NCI-H2107 (cell line): ENCODE data around the gene VWA2.

Experiments
- DNase-seq: peaks from one replicate; lab custom pipeline; 2025; lab: John Stamatoyannopoulos, UW

The VWA2 gene

DNA sequence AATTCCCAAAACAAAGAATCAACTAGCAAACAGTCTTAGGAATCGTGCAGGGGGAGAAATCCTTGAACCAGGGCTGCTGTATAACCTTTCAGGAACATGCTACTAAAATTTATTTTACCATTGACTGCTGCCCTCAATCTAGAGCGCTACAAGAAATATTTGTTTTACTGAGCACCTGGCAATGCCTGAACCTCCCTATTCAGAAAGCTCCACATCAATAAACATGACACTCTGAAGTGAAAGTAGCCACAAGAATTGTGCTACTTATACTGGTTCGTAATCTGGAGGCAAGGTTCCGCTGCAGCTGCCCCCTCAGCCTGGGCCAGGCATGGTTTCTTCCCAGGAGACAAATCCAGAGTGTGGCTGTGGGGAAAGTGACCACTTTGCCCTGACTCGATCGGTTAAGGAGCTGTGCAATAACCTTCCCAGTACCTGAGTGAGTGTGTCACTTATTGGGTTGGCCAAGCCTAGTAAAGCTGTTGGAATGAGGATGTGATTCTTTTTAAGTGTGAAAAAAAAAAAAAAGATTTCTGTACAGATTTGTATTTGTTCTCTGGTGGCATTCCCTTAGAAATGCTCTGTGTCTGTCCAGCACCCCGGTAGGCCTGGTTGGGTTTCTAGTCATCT, 7.7 kb downstream of the VWA2 start:
- DNase-seq: no peak

- no peak for DNase-seq
Observed at GRCh38 chr10:114250236-114250635, 11.2 kb downstream of the VWA2 start.

GRCh38 chr10:114250716-114251115, 11.7 kb downstream of the VWA2 start:
- DNase-seq: no peak

DNA sequence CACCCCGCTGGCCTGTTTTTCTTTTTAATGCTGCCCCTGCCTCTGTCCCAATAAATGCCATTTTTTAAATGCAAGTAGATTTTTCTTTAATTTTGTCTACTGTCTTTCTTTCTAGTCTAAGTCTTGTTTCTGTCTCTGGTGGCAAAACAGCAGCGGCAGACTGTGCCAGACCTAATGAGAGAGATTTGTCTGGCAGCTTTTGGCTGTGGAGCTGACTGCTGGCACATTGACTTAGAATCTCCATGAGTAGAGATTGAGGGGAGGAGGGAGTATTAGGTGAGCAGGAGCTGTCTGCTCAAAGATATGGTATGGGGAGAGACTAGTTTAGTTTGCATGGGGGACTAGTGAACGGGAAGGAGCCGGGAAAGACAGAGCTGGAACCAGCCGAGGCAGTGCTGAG, 13.0 kb downstream of the VWA2 start:
- no peak for DNase-seq

- DNase-seq: no peak
Observed at GRCh38 chr10:114252883-114253282, 13.8 kb downstream of the VWA2 start.

- DNase-seq: no peak
Observed at GRCh38 chr10:114255227-114255626, 16.2 kb downstream of the VWA2 start.

- DNase-seq: no peak
Observed at GRCh38 chr10:114256008-114256765, 17.1 kb downstream of the VWA2 start.

DNA sequence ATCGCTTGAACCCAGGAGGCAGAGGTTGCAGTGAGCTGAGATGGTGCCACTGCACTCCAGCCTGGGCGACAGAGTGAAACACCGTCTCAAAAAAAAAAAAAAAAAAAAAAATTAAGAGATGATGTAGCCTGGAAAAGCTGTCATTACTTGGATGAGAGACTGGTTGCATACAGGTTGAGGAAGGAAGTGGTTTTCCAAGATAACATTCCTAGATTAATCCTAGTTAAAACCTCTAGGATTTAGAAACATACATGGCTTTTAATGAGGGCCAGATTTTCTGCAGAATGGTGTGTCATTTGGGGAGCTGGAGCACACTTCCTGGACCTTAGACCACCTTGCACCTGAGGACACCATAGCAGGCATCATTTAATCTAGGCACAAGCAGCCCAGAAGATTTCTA, 17.8 kb downstream of the VWA2 start:
- no peak for DNase-seq

GRCh38 chr10:114257498-114257897, 18.4 kb downstream of the VWA2 start:
- no peak for DNase-seq

GRCh38 chr10:114258274-114258840, 19.3 kb downstream of the VWA2 start:
- no peak for DNase-seq

- no peak for DNase-seq
Observed at GRCh38 chr10:114259824-114260223, 20.8 kb downstream of the VWA2 start.

GRCh38 chr10:114260366-114260765, 21.3 kb downstream of the VWA2 start:
- no peak for DNase-seq

GRCh38 chr10:114261076-114261475, 22.0 kb downstream of the VWA2 start:
- DNase-seq: no peak

- DNase-seq: no peak
Observed at GRCh38 chr10:114262496-114262895, 23.4 kb downstream of the VWA2 start.

DNA sequence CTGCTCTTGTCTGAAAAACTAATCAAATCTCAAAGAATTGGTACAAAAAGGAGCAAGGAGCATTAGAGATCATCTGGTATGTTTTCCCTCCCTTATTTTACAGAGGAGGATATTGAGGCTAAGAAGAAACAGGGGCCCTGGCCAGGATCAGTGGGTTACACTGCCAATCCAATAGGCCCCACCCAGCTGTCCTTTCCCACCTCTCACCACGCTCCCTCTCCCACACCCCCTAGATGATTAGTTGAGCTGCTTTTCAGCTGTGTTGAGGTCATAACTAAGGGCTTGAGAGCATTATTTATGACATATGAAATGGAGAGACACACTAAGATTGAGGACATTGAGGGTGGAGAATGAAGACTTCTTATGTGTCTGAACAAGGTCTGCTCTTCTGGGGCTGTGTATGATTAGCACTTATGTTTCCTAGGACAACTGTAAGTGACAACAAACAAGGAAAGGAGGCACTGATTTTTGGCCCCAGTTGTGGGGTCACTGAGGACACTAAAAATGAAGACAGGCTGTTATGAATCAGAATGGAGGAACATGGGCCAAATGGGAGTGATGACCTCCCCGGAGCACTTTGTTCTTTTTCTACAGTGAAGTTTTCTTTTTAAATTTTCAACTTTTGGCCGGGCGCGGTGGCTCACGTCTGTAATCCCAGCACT, 26.5 kb downstream of the VWA2 start:
- DNase-seq: no peak

DNA sequence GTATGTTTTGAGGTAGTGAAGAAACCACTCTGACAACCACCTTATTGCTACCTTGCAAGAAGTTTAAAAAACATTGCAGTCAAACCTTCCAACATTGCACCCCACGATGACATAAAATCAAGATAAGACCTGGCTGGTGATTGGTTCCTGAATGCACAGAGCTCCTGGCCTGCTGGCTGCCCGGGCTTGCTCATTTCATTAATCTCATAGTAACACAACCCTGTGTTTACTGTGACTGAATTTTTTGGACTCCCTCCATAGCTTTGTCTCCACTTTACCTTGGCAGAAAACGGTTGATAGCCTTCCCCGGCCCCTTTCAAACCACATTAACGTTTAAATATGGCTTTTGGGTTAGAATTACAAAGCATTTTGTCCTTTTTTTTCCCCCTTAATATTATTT, 27.5 kb downstream of the VWA2 start:
- DNase-seq: peak; percentile 2

- DNase-seq: no peak
Observed at GRCh38 chr10:114271075-114271778, 32.2 kb downstream of the VWA2 start.

DNA sequence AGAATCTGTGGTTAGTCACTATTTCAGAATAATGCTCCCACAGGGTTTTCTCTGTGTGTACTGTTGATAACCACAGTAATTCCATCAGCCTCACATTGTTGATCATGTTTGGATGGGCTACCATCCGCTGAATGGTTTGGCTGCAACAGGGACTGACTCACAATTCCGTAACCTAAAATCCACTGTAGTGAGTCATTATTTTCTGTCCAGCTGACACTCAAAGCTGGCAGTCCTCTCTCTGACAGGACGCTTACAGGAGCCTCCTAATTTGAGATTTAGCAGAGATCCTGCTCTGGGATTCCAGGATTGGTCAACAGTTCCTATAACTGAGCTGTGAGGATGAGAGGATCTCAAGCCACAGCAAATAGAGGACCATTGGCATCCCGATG, 32.7 kb downstream of the VWA2 start:
- no peak for DNase-seq

GRCh38 chr10:114272696-114273095, 33.6 kb downstream of the VWA2 start:
- no peak for DNase-seq

DNA sequence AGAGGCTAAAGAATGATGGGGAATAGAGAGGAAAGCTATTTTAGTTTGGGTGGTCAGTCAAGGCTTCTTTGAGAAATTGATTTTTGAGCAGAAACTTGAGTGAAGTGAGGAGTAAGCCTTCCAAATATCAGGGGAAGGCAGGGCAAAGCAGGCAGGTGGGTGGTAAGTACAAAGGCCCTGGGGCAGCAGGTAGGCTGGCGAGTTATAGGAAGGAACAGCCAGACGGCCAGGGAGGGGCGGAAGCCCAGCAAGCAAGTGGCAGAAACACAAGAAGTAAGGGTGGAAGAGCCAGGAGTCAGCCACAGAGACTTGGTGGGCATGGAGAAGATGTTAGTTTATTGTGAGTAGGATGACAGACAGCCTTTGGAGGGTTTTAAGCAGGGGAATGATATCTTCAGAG, 34.9 kb downstream of the VWA2 start:
- DNase-seq: no peak

DNA sequence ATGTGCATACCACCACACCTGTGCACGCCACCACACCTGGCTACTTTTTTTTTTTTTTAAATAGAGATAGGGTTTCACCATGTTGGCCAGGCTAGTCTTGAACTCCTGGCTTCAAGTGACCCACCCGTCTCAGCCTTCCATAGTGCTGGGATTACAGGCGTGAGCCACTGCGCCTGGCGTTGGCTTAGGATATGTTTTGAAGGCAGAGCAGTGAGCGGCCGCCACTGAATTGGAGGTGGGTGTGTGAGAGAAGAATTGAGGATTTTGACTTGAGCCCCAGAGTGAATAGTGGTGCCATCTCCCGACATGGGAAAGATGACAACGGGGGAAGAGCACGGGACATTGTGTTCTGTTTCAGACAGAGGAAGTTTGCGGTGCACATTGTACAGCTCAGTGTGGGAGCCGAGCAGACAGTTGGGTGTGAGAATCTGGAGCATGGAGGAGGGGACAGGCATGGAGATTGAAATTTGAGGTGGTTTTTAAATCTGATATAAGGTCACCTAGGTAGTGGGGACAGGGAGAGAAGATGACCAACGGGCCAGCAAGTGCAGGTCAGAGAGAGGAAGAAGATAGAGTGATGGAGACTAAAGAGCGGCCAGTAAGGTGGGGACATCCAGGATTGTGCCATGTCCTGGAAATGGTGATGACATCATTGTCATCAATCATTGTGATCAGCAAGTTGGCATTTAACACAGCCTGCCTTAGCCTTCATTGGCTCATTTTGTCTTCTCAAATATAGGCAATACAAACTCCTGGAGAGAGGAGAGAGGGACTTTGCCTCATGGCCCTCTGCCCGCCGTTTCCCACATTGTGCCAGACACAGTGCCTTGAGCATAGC, 35.8 kb downstream of the VWA2 start:
- DNase-seq: no peak
